Right lobe of liver (tissue), 6 donors: ENCODE data around the gene PPFIBP1. TPM values are rescaled to one million over a fixed set of nuclear protein-coding genes. Genes with fewer than 3 reads are reported as not detected.

ENCODE experiments used
- ATAC-seq, 4 donors: fragments of 200-7000 bp; cut with Tn5 transposase; one replicate each; pipeline ENCODE4 v1.9.1; 2020; ENCODE audit warnings: mild to moderate bottlenecking in 4 of 4, moderate library complexity in 4 of 4
- DNase-seq, 3 donors: peaks; one replicate each; pipeline ENCODE4 v3.0.0-alpha.2; 2020
- H3K27ac ChIP-seq, 3 donors: fragments of 200-600 bp; one replicate each; pipeline ENCODE4 v1.8.0; 2022
- H3K27me3 ChIP-seq, 2 donors: fragments of 200-600 bp; one replicate each; pipeline ENCODE4 v1.8.0; 2022
- H3K36me3 ChIP-seq, 4 donors: fragments of 200-600 bp; sonication (generic) in 1 of 4; one replicate each; pipeline versions ENCODE4 v1.5.1 to v1.8.0; 2017 to 2022; ENCODE audit warnings: control low read depth in 1 of 4
- H3K4me1 ChIP-seq, 4 donors: fragments of 200-600 bp; sonication (generic) in 1 of 4; one replicate each; pipeline versions ENCODE4 v1.5.1 to v1.8.0; 2017 to 2022; ENCODE audit warnings: control low read depth in 1 of 4
- H3K4me3 ChIP-seq, 3 donors: fragments of 200-600 bp; one replicate each; pipeline ENCODE4 v1.8.0; 2022
- H3K9me3 ChIP-seq, 4 donors: fragments of 200-600 bp; sonication (generic) in 1 of 4; one replicate each; pipeline versions ENCODE4 v1.5.1 to v1.8.0; 2017 to 2022; ENCODE audit warnings: control low read depth in 1 of 4
- CTCF ChIP-seq, 4 donors: fragments of 200-600 bp in 3 of 4; fragments of 450-650 bp in 1 of 4; IDR thresholded peaks; one replicate each; pipeline versions ENCODE4 v1.5.1 to v1.8.0; 2016 to 2022; ENCODE audit warnings: antibody characterized with exemption in 4 of 4, mild to moderate bottlenecking in 2 of 4
- POLR2A ChIP-seq: fragments of 450-650 bp; IDR thresholded peaks from one replicate; pipeline ENCODE4 v1.6.1; 2017; ENCODE audit warnings: antibody characterized with exemption, mild to moderate bottlenecking
- WGBS: methylation state at CpG from one replicate; pipeline ENCODE4 v1.1.6; 2018; ENCODE audit warnings: low coverage, low lambda C conversion rate; ENCODE audit not compliant: insufficient coverage; ENCODE audit errors: missing lambda C conversion rate; 5-methylcytosine and 5-hydroxymethylcytosine counted together
- intact Hi-C, 2 donors: fragments of 100-400 bp; cut with DNase I; formaldehyde crosslinking; loops; one replicate each; pipeline versions ENCODE4 v1.11.2 to v1.14.1; 2022
- total RNA-seq, 6 experiments: library from RNA; depleted of rRNA in 2 of 6; stranded (reverse); fragments of >200 nt in 2 of 6; fragmentation: NEBNext Ultra II Directional in 3 of 6; extraction: Animal tissue kit (Norgen Biotek cat#: 25700) in 3 of 6; gene quantifications; one replicate each; pipeline versions ENCODE4 v1.1.0 to v1.2.4, GENCODE V29; 2016 to 2023
- donor health status: DM: no; HTN: yes; CAD: no.
- donor health status: DM: no; HTN: no; CAD: no.
- donor health status: DM: no; HTN: no; CAD: no.
- donor health status: DM: no; HTN: yes; CAD: no.
- donor health status: DM: no; HTN: yes; CAD: no.

Gene PPFIBP1
- total RNA-seq, 6 experiments from 2014 or later: 24.1 to 53.9 (median 35.8) TPM

GRCh38 chr12:27610374-27610773, 86.4 kb downstream of the PPFIBP1 start:
- H3K4me1 ChIP-seq: peaks cover 0 to 17% (median 0%) of the 10 kb centered on the region in 4 donors
- ATAC-seq: peak in 2 of 4 donors; percentile 11 to 34

DNA sequence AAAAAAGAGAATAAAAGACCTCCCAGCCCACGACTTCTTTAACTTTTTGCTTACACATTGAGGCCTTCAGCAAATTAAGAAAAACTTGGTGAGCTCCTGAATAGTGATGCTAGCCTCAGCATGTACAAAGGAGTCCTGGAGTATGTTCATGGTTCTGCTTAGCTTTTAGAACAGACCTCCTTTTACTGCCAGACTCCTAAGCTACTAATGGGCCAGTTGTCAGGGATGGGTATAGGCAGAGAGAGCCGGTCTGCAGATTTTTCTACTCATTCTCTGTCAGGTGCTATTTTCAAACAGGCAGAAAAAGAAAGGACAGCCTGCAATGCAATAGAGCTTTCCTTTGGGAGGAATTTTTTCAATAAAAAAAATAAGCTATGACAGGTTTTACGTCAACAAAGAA, 90.4 kb downstream of the PPFIBP1 start:
- DNase-seq (no peak), ATAC-seq (no peak)
- no peaks in the 10 kb centered on the region for H3K4me1 ChIP-seq
- H3K27ac ChIP-seq: no peak overlapping the region
- H3K9me3 ChIP-seq: no peaks in the 10 kb centered on the region
- no peak overlapping the region for H3K4me3 ChIP-seq
- no peaks in the 10 kb centered on the region for H3K36me3 ChIP-seq
- intact Hi-C loops: no loop called here
- no peak for TF ChIP-seq POLR2A
- TF ChIP-seq CTCF (IDR thresholded peaks at IDR 0.05): no peak
- WGBS: 90% methylated on average over 3 of the region's 3 CpGs
- H3K27me3 ChIP-seq: no peaks in the 10 kb centered on the region

More at GRCh38 chr12:27610374-27610773, 86.4 kb downstream of the PPFIBP1 start:
- intact Hi-C loops: no loop called here
- TF ChIP-seq CTCF (IDR thresholded peaks at IDR 0.05) (no peak), POLR2A (no peak)
- H3K27ac ChIP-seq: no peak overlapping the region
- 100% methylated on average over 2 of the region's 2 CpGs for whole genome bisulfite sequencing
- no peak overlapping the region for H3K4me3 ChIP-seq
- H3K36me3 ChIP-seq: no peaks in the 10 kb centered on the region
- H3K27me3 ChIP-seq: no peaks in the 10 kb centered on the region
- H3K9me3 ChIP-seq: no peaks in the 10 kb centered on the region
- DNase-seq: no peak

DNA sequence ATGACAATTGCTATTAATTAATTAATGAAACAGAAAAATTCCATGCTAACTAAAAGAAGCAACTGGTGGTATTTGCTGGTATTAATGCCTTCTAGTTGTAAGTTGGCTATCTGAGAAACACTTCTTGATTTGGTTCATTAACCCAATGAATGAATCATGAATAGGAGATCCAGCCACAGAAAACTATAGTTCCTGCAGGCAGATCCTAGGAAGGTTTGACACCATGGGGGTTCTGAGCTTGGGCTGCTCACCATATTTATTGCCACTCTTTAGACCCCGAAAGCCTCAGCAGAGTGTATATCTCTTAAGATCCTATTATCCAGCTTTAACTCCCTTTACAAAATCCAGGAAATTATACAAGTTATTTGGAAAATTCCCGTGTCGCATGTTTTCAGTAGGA, 90.9 kb downstream of the PPFIBP1 start:
- intact Hi-C loops: no loop called here
- no peak for TF ChIP-seq POLR2A
- DNase-seq (no peak), ATAC-seq (no peak)
- H3K4me1 ChIP-seq: no peaks in the 10 kb centered on the region
- no peaks in the 10 kb centered on the region for H3K9me3 ChIP-seq
- H3K27me3 ChIP-seq: no peaks in the 10 kb centered on the region
- no peaks in the 10 kb centered on the region for H3K36me3 ChIP-seq
- H3K27ac ChIP-seq: no peak overlapping the region
- no peak overlapping the region for H3K4me3 ChIP-seq
- 92% methylated on average over 3 of the region's 3 CpGs for WGBS

- H3K27ac ChIP-seq: no peak overlapping the region
- intact Hi-C loops: no loop called here
- no peaks in the 10 kb centered on the region for H3K9me3 ChIP-seq
- DNase-seq (no peak), ATAC-seq (no peak)
- no peak overlapping the region for H3K4me3 ChIP-seq
- H3K27me3 ChIP-seq: no peaks in the 10 kb centered on the region
- H3K4me1 ChIP-seq: no peaks in the 10 kb centered on the region
- no peaks in the 10 kb centered on the region for H3K36me3 ChIP-seq
- no peak for TF ChIP-seq CTCF (IDR thresholded peaks at IDR 0.05)
- no peak for TF ChIP-seq POLR2A
These were observed 91.4 kb downstream of the PPFIBP1 start for GRCh38 chr12:27615331-27615891.

- DNase-seq: no peak
- Histone ChIP-seq H3K4me3 (no peak overlapping the region), H3K36me3 (no peaks in the 10 kb centered on the region), H3K9me3 (no peaks in the 10 kb centered on the region), H3K4me1 (no peaks in the 10 kb centered on the region), H3K27me3 (no peaks in the 10 kb centered on the region), H3K27ac (no peak overlapping the region)
- no peak for ATAC-seq
- no peak for TF ChIP-seq CTCF (IDR thresholded peaks at IDR 0.05)
- TF ChIP-seq POLR2A: no peak
- intact Hi-C loops: no loop called here
- 71% methylated on average over 5 of the region's 5 CpGs for WGBS
These were observed 92.5 kb downstream of the PPFIBP1 start for GRCh38 chr12:27616356-27617142.
